Suprapubic skin (tissue), 4 donors: ENCODE results near the gene COMMD2. TPM values are rescaled to one million over a fixed set of nuclear protein-coding genes. Genes with fewer than 3 reads are reported as not detected.

Experiments used
- DNase-seq, 2 donors: peaks; one replicate each; pipeline ENCODE4 v3.0.0-alpha.2; 2019; ENCODE audit warnings: low spot score in 2 of 2
- H3K27ac ChIP-seq: fragments of 200-600 bp; sonication (generic); one replicate; pipeline ENCODE4 v1.5.1; 2019
- H3K27me3 ChIP-seq: fragments of 200-600 bp; sonication (generic); one replicate; pipeline ENCODE4 v1.5.1; 2019
- H3K36me3 ChIP-seq: fragments of 200-600 bp; sonication (generic); one replicate; pipeline ENCODE4 v1.5.1; 2019
- H3K4me1 ChIP-seq: fragments of 200-600 bp; sonication (generic); one replicate; pipeline ENCODE4 v1.5.1; 2019
- H3K4me3 ChIP-seq: fragments of 200-600 bp; sonication (generic); one replicate; pipeline ENCODE4 v1.5.1; 2019; ENCODE audit warnings: mild to moderate bottlenecking
- H3K9me3 ChIP-seq: fragments of 200-600 bp; sonication (generic); one replicate; pipeline ENCODE4 v1.5.1; 2019
- CTCF ChIP-seq, 2 donors: fragments of 200-600 bp in 1 of 2; fragments of 450-650 bp in 1 of 2; sonication (generic) in 1 of 2; IDR thresholded peaks; one replicate each; pipeline ENCODE4 v1.5.1; 2016 to 2019; ENCODE audit warnings: antibody characterized with exemption in 2 of 2, mild to moderate bottlenecking in 1 of 2, moderate library complexity in 1 of 2
- EP300 ChIP-seq: sonication (generic); formaldehyde crosslinking; IDR thresholded peaks from one replicate; pipeline ENCODE4 v1.6.1; 2017; ENCODE audit warnings: antibody characterized with exemption
- POLR2A ChIP-seq, 2 donors: fragments of 450-650 bp; IDR thresholded peaks; one replicate each; pipeline ENCODE4 v1.6.1; 2017; ENCODE audit warnings: antibody characterized with exemption in 2 of 2, mild to moderate bottlenecking in 2 of 2, moderate library complexity in 2 of 2
- POLR2AphosphoS5 ChIP-seq, 3 donors: sonication (generic); formaldehyde crosslinking; IDR thresholded peaks; one replicate each; pipeline ENCODE4 v1.6.1; 2017; ENCODE audit warnings: antibody characterized with exemption in 3 of 3
- WGBS: methylation state at CpG from one replicate; pipeline ENCODE4 v1.1.5; 2018; 5-methylcytosine and 5-hydroxymethylcytosine counted together
- total RNA-seq, 4 donors: library from RNA; depleted of rRNA; stranded (reverse); fragments of >200 nt; gene quantifications; one replicate each; pipeline ENCODE4 v1.1.0, GENCODE V29; 2016

The COMMD2 gene
- total RNA-seq, 4 donors from 2014 or later = 21.0 to 29.5 (median 25.5) TPM

GRCh38 chr3:149739396-149739795 is 12.9 kb downstream of the COMMD2 start:
- Histone ChIP-seq H3K9me3 (no peaks in the 10 kb centered on the region), H3K27ac (no peak overlapping the region), H3K4me1 (no peaks in the 10 kb centered on the region), H3K36me3 (peaks cover 35% of the 10 kb centered on the region), H3K27me3 (no peaks in the 10 kb centered on the region), H3K4me3 (no peak overlapping the region)
- TF ChIP-seq POLR2AphosphoS5 (IDR thresholded peaks at IDR 0.05) (no peak), POLR2A (IDR thresholded peaks at IDR 0.05) (no peak), EP300 (no peak), CTCF (IDR thresholded peaks at IDR 0.05) (no peak)
- no peak for DNase-seq
- 82% methylated on average over 2 of the region's 2 CpGs for WGBS

- H3K9me3 ChIP-seq = no peaks in the 10 kb centered on the region
- no peak overlapping the region for H3K27ac ChIP-seq
- H3K4me3 ChIP-seq = no peak overlapping the region
- no peaks in the 10 kb centered on the region for H3K27me3 ChIP-seq
- peaks cover 34% of the 10 kb centered on the region for H3K36me3 ChIP-seq
- TF ChIP-seq POLR2A (IDR thresholded peaks at IDR 0.05) = no peak
- no peak for TF ChIP-seq CTCF (IDR thresholded peaks at IDR 0.05)
- no peak for TF ChIP-seq EP300
- no peak for TF ChIP-seq POLR2AphosphoS5 (IDR thresholded peaks at IDR 0.05)
- DNase-seq = no peak
- H3K4me1 ChIP-seq = no peaks in the 10 kb centered on the region
- WGBS = 77% methylated on average over 2 of the region's 2 CpGs
These were observed 13.4 kb downstream of the COMMD2 start for GRCh38 chr3:149738876-149739275.

GRCh38 chr3:149736953-149737205 is 15.4 kb downstream of the COMMD2 start:
- TF ChIP-seq POLR2A (IDR thresholded peaks at IDR 0.05) (no peak), POLR2AphosphoS5 (IDR thresholded peaks at IDR 0.05) (no peak), CTCF (IDR thresholded peaks at IDR 0.05) (no peak), EP300 (no peak)
- H3K9me3 ChIP-seq = no peaks in the 10 kb centered on the region
- H3K27me3 ChIP-seq = no peaks in the 10 kb centered on the region
- DNase-seq = no peak
- no peak overlapping the region for H3K27ac ChIP-seq
- no peak overlapping the region for H3K4me3 ChIP-seq
- H3K4me1 ChIP-seq = no peaks in the 10 kb centered on the region
- peaks cover 29% of the 10 kb centered on the region for H3K36me3 ChIP-seq

- DNase-seq = no peak
- Histone ChIP-seq H3K4me1 (no peaks in the 10 kb centered on the region), H3K27me3 (no peaks in the 10 kb centered on the region), H3K9me3 (no peaks in the 10 kb centered on the region), H3K4me3 (no peak overlapping the region), H3K27ac (no peak overlapping the region), H3K36me3 (peaks cover 26% of the 10 kb centered on the region)
- TF ChIP-seq POLR2AphosphoS5 (IDR thresholded peaks at IDR 0.05) (no peak), EP300 (no peak), POLR2A (IDR thresholded peaks at IDR 0.05) (no peak), CTCF (IDR thresholded peaks at IDR 0.05) (no peak)
- WGBS = 37% methylated on average over 2 of the region's 2 CpGs
These were observed 15.9 kb downstream of the COMMD2 start for GRCh38 chr3:149736175-149736952.

GRCh38 chr3:149732234-149732633 is 20.1 kb downstream of the COMMD2 start:
- DNase-seq = no peak

More at GRCh38 chr3:149732234-149732633, 20.1 kb downstream of the COMMD2 start:
- Histone ChIP-seq H3K4me3 (no peak overlapping the region), H3K36me3 (no peaks in the 10 kb centered on the region), H3K9me3 (no peaks in the 10 kb centered on the region), H3K4me1 (no peaks in the 10 kb centered on the region), H3K27me3 (no peaks in the 10 kb centered on the region), H3K27ac (no peak overlapping the region)
- WGBS = 94% methylated on average over 3 of the region's 3 CpGs
- no peak for TF ChIP-seq POLR2A (IDR thresholded peaks at IDR 0.05)
- no peak for TF ChIP-seq EP300
- no peak for TF ChIP-seq CTCF (IDR thresholded peaks at IDR 0.05)
- no peak for TF ChIP-seq POLR2AphosphoS5 (IDR thresholded peaks at IDR 0.05)
